GM21526 (cell line): ENCODE data around the gene CAV3.

Source experiments
- ATAC-seq: cut with Tn5 transposase; IDR thresholded peaks from one replicate; pipeline ENCODE4 v1.9.1; 2021; ENCODE audit warnings: moderate library complexity; ENCODE audit not compliant: unreplicated experiment, low FRiP score

Gene CAV3

DNA sequence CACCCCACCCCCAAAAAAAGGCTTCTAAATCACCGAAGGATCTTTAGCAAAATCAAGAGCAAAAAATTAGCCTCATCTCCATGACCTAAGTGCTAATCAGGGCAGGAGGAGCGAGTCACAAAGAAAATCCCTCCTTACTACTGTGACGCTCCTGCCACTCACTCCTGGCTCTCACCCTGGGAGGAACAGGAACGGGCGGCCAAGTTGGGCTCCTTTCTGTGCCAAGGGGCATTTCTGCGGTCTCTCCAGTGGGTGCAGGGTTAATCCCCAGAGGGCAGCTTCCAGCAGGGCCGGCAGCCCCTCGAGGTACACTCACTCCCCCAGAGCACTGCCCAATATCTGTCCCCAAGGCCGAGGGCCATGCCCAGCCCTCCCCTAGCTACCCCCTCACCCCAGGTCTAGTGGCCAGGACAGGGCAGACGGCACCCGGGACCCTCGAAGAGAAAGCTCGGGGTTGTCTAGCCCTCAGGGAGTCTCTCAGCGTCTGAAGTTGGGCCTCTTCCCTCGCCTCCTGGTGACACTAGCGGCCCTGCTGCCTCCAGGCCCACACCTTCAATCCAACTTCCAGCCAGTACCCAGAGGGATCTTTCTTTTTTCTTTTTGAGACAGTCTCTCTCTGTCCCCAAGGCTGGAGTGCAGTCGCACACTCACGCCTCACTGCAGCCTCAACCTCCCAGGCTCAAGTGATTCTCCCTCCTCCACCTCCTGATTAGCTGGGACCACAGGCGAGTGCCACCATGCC, 706 bp downstream of the CAV3 start:
- no peak for ATAC-seq

DNA sequence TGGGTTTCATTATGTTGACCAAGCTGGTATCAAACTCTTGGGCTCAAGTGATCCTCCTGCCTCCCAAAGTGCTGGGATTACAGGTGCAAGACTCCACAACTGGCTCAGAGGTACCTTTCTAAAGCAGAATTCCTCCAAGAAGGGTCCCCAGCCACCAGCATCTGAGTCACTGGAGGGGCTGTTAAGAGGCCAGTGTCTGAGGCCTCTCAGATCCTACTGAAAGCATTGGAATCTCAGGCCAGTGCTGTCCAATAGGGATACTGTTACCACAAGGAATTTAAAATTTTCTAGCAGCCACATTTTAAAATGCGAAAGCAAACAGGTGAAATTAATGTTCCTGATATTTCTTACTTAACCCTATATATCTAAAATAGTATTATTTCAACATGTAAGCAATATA, 1.3 kb downstream of the CAV3 start:
- ATAC-seq = no peak

DNA sequence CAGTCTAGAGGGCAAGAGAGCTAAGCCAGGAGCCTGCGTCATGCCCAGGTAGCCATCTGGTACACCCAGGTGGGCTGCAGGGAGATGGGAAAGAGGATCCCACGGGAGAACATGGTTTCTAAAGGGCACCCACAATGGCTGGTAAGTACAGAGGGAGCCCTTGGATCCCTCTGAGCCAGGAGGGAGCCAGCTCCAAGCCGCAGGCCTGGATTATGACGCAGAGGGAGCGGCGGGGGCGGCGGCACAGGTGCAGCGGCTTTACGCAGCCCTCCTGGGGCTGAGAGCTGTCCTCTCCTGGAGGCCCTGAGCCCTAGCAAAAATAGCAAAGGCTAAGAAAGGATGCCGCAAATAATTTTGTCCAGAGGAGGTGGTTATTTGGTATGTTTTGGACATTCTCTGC, 2.8 kb downstream of the CAV3 start:
- no peak for ATAC-seq

DNA sequence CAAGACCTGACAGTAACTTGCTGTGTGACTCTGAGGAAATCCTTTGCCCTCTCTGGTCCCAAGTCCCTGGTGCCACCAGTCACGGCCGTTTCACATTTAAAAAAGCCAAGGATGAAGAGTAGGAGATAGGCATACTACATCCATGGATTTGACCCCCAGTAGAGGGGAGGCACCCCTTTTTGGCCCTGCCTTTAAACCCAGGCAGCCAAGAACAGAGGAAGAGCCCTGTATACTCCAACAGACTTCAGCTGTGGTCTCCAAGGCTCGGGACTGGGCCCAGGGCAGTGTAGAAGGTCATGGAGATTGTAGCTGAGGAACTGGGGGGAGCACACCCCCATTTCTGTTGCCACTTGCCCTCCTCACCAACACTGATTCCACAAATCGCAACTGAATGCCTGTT, 3.7 kb downstream of the CAV3 start:
- no peak for ATAC-seq

DNA sequence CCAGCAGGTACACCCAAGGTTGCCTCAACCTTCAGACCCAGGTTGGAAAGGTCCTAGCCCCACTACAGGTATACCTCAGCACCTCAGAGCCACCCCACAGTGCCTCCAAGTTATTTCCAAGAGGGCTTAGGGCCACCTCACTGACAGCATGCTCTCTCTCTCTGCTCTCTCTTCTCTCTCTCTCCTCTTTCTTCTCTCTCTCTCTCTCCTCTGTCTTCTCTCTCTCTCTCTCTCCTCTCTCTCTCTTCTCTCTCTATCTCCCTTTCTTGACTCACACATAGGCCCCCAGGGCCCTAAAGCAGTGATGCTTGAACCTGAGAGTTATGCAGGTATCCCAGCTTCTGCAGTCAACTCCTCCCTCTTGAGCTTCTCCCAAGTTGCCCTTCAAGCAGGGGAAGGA, 4.2 kb downstream of the CAV3 start:
- no peak for ATAC-seq

DNA sequence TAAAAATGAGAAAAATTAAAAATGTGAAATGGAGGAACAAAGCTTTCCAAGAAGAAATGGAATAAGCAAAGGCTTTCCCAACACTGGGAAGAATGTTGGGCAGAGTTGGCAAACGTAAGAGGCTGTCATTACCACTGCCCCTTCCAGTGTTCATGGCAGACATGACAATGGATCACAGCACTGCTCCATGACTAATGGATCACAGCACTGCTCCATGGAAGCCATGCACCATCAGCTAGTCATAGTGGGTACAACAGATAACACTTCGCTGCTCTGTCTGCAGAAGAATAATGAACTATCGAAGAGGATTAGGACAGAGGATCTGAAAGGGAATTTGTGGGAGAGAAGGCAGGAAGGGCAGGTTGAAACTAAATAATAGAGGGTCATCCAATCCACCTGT, 5.0 kb downstream of the CAV3 start:
- ATAC-seq = no peak

DNA sequence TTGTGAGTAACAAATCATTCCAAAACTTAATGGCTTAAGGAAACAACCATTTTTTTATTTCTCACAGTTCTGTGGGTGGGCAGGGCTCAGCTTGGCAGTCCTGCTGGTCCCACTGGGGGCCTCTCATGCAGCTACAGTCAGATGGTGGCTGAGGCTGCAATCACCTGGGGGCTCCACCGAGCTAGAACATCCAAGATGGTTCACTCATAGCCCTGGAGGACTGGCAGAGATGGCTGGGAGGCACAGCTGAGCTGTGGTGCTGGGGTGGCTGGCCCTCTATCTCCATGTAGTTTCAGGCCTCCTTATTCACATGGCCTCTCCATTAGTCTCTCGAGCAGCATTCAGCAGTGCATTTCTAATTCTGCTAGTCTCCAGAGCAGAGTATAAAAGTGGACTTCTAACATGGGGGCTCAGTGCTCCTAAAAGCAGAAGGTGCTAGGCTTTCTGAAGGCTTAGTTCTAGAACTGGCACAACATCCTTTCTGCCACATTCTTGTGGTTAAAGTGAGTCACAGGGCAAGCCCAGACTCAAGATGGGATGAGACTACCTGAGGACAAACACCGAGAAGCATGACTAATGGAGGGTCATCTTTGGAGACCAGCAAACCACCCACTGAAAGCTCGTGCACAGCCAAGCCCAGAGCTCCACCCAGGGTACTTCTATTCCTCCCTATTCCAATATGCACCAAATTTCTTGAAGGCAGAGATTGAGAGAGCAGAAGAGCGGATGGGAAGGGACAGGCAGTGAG, 6.3 kb downstream of the CAV3 start:
- no peak for ATAC-seq

DNA sequence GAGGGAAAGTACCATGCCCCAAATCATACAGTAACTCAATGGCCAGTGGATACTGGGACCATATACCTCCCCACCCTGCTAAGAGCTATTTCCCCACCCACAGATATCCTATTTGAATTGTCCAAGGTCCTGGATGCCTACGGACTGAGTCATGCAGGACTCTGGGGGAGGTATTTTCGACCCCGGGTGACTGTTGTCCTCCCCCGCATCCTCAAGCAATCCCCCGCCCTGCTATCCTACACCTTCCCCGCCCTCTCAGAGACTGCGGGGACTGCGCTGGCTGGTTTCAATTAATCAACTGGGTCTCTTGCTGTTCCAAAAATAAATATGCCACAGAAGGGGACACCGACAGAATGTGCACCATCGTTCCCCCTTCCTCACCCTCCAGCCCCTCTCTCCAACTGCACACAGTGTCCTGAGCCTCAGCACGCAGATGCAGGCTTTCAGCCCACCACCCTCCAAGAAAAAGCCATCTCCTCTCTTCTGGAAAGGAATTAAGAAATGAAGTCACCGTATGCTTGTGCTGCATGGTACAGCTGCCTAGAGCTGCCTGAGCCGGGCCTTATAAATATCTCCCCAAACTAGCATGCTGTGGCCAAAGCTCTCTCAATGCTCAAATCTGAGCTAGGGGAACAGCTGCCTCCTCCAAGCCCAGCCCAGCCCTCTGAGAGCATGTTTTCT, 8.1 kb downstream of the CAV3 start:
- no peak for ATAC-seq

DNA sequence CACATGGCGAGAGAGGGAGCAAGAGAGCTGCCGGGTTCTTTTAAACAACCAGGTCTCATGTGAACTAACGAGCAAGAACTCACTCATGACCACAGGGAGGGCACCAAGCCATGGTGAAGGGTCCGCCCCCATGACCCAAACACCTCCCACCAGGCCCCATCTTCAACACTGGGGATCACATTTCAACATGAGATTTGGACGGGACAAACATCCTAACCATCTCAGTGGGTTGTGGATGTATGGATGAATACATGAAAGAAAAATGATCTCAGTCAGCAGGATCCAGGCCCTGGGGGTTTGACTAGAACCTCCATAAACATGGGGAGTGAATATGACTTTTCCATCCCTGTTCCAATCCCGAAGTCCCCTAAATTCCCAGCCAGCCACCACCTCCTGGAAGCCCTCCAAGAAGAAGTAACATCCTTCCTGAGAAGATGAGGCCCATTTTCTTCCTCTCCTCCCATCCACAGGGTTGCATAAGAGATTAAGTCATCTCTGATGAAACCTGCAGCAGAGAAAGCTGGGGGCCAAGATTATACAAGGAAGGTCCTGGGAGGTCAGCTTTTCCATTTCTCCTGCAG, 9.5 kb downstream of the CAV3 start:
- ATAC-seq = no peak

DNA sequence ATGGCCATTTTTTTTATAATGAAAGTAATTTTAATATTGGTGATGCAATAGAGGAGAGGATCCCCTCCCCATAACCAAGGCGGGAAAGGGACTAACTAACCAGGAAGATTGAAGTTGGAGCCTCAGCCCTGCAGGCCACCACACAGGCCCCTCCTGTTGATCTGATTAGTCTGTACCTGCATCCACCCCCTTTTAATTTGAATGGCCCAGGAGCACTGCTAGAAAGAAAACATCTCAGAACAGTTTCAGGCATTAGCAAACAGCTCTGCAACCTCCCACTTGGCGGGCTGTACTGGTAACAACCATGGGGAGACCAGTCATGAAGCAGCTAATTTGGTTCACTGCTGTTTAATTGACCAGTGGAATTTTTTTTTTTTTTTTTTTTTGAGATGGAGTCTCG, 10.3 kb downstream of the CAV3 start:
- no peak for ATAC-seq

DNA sequence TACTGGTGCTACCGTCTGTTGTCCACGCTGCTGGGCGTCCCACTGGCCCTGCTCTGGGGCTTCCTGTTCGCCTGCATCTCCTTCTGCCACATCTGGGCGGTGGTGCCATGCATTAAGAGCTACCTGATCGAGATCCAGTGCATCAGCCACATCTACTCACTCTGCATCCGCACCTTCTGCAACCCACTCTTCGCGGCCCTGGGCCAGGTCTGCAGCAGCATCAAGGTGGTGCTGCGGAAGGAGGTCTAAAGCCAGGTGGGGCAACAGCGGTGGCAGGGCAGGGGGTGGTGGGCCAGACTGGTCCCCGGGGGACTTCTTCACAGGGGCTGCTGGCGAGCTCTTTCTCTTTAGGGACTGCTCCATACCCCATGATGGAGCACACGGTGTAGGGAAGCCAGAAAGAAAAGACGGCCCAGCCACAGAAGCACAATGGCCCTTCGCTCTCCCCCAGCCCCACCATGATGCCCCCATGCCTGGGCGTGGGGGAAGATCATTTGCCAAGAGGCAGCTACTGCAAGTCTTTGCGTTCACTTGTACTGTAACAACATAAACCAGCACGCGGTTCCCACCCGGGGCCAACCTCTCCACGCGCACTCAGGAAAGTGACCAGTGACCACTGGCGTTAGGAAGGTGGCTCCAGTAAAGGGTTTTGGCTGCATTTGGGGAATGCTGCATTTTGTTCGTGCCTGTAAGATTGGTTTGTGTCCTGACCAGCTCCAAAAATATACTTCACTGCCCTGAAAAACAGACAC, 12.2 kb downstream of the CAV3 start:
- ATAC-seq = no peak

DNA sequence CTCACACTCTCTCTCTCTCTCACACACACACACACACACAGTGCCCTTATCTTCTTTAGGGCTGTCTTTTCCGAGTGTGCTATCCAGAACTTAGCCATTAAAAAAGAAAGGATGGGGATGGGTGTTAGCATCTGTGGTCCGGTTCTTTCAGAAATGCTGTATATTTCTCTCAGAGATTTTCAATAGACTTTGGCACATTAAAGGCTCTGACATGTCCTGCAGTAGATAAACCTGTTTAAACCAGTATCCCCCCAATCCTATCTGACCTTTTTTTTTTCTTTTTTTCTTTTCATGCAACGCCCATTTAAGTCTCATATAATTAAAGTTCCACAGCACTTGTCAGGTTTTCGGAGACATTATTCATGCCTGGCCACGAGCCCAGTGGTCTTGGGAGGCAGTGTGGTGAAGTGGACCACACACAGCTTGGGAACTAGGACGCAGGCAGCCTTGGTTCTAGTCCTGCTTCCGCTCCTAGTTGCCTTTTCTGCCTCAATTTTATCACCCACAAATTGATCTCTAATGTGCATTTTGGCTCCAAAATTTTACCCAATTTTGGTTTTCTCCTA, 13.3 kb downstream of the CAV3 start:
- ATAC-seq = no peak

DNA sequence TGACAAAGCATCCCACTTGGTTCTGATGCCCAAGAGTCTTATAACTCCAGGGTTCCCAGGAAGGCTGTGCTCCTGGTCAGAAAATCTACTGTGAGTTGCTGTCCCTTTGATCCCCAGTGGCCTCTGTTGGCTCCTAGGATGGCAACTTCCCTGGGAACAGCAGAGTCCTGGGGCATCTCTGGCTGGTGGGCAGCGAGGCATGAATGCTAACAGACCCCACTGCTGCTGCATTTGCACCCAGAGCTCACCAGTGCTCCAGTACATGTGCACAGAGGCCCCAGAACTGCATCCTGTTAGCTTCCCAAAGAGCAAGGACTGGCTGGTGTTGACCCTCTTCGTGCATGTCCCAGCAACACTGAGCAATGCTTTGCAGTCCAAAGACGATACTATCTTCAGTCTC, 15.7 kb downstream of the CAV3 start:
- ATAC-seq = no peak

DNA sequence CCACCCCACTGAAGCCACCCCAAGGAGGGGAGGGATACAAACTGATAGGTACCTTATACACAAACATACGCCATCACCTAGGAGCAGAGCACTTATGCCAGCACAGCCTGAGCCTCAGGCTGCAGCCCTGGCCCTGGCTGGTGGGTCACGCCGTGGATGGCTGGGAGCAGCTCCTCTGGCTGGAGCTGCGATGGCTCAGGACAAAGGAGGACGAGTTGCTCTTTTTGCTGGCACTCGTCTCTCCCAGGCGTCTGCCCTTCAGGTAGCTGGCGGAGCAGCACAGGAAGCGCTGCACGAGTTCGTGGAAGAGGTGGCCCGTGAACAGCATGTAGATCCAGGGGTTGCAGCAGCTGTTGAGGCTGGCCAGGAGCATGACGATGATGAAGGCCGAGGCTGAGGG, 19.2 kb downstream of the CAV3 start:
- ATAC-seq = no peak

DNA sequence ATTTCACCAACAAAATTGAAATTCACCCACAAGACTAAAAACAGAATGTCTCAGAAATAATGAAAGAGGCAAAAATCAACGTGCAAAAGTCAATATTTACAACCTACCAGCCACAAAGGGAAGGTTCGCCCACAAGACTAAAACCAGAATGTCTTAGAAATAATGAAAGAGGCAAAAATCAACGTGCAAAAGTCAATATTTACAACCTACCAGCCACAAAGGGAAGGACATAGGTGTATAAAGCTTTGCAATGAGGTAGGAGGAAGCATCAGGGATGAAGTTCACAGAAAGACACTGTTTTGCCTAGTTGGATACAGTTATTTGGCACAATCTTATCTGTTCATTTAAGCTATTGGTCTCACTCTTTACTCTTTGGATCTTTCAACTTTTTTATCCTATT, 21.5 kb downstream of the CAV3 start:
- ATAC-seq = no peak

DNA sequence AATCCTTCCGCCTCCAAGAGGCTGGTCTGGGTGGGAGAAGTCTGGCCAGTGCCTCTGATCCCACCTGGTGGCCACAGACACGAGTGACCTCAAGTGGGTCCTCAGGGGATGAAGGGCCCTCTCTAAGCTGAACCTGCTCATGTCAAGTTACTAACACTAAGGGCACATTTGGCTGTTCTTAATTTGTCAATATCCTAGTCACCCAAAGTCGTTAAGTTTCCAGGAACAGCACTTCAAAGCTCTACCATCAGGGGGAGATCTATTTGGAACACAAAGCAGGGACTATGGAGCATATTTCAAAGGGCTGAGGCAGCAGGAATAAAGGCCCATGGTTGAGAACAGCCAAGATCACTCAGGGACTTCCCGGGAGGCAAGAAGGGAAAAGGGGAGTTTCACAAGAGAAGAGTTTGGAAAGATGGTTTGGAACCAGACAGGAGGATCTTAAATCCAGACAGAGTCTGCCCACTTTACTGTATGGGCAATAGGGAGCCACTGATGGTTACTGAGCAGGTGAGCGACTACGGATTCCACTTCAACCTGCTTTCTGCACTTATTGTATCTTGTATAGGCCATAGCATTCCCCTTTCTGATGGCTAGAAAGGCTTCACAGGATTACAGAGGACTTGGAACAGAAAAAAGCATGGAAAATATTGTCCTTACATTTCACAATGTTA, 22.1 kb downstream of the CAV3 start:
- no peak for ATAC-seq

DNA sequence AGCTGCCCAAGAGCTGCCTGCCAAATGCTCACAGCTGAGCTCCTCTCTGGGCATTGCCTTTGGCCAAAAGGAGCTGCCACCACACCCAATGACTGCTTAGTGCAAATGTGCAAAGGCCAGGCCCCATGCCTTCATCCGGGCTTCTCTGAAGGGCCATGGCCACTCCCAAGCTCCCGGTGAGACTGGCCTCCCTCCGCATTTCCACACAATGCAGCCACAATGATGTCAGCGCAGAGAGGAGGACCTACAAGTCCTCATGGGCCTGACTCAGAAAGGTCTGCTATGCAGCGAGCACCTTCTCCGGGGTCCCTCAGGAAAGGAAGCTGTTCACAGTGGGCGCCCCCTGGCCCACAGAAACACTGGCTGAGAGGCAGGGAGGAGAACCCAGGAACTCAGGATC, 23.1 kb downstream of the CAV3 start:
- no peak for ATAC-seq

DNA sequence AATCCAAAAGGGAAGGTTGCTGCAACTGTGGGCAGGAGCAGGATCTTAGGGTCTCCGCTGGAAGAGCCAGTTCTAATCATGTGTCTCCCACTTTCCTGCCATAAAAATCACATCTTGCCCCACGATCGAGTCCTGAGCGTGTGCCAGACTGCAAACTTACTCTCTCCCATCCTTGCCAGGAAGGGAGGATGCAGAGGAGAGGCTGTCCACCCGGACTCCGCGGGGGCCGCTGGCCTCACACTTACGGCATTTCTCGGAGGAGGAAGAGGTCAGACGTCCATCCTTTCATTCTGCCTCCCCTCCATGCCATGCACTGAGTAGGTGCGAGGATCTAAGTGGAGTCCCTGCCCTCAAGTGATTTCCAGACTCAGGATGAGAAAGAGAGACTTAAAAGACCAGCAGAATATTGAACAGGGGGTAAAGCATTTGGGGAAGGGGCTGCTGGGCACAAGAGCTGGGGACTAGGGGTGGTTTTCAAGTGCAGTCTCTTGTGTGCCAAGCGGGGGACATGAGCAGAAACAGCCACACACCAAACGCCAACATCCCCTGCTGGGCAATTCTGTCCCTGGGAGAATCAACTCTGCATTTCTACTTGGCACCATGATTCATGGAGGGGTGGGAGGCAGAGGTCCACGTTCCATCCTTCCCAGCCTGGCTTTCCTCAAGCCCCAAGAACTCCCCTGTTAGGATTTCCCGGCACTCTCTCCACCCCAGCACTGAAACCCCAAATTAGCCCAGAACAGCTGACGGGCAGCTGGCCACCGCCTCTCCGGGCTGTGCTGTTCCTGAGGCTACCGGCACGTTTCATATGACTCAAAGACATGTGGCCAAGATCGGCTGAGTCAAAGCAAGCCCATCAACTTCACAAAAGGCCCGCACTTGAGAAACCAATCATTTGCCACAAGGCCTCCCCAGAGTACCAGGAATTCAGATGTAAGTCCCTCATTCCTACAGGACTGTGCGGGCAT, 24.2 kb downstream of the CAV3 start:
- peak; percentile 61 for ATAC-seq
